NK-92 treated with Interleukin-12 subunit alpha and Interleukin-12 subunit beta, amount 100 ng/mL, for 24 hours (cell line): ENCODE measurements around the gene CCDC201.
"Not testable (repeated sequence)": the region's sequence is repeated elsewhere in the genome, so short reads cannot be mapped to it uniquely, and the experiment has no call there.

Experiments used
- DNase-seq: peaks from one replicate; lab custom pipeline; 2025; lab: John Stamatoyannopoulos, UW

CCDC201 gene

DNA sequence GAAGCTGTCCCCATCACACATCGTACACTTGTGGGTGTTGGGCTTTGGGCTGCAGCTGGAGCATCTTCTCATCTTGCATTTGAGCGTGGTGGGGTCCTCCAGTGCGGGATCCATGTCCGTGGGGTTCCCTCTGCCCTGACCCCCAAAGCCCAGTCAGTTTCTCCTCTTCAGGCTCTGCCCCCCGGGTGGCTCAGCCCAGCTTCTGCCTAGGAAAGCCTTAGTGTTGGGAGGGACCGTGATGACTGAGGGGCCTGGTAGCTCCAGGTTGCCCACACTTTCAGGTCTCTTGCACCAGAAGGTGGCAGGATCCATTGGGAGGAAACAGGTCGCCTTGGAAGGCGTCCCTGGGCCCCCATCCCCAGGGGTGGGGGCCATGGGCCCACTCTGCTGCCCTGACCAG is 55.9 kb downstream of the CCDC201 start:
- DNase-seq: not testable (repeated sequence)

DNA sequence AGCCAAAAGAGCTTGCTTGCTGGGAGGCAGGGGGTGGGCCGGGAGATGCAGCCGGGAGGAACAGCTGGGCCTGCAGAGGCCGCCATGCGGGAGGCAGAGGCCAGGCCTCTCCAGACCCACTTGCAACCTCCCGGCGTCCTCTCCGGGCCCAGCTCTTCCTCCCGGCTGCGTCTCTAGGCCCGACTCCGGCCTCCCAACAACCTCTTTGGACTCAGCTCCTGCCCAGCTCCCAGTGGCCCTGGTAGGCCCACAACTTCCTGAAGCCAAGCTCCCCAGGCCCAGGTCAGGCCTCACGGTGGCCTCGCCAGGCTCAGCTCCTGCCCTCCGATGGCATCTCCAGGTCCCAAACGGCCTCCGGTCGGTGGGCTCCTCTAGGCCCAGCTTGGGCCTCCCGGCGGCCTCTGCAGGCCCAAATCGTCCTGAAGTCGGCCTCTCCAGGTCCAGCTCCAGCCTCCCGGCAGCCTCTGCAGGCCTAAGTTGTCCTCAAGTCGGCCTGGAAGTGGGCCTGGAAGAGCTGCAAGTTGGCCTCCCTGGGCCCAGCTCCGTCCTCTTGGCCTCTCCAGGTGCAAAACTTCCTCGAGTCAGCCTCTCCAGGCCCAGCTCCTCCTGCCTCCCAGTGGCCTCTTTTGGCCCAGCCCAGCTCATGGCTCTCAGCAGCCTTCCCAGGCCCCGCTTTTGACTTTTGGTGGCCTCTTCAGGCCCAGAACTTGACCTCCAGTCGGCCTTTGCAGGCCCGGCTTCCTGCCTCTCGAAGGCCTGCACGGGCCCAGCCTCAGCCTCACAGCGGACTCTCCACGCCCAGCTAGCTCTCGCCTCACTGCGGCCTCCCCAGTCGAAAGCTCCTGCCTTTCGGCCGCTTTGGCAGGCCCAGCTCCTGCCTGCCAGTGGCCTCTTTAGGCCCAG is 58.4 kb downstream of the CCDC201 start:
- DNase-seq: not testable (repeated sequence)

DNA sequence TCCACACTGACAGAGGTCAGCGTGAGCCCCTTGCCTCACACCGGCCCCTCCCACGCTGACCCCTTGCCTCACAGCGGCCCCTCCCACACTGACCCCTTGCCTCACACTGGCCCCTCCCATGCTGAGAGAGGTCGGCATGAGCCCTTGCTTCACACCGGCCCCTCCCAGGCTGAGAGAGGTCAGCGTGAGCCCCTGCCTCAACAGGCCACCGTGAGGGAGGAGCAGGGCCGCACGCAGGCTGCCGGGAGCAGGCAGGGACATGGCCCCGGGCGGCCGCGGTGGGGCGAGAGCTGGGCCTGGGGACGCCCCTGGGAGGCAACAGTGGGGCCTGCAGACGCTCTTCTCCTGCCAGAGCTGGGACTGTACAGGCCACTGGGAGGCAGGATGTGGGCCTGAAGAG is 59.1 kb downstream of the CCDC201 start:
- not testable (repeated sequence) for DNase-seq

DNA sequence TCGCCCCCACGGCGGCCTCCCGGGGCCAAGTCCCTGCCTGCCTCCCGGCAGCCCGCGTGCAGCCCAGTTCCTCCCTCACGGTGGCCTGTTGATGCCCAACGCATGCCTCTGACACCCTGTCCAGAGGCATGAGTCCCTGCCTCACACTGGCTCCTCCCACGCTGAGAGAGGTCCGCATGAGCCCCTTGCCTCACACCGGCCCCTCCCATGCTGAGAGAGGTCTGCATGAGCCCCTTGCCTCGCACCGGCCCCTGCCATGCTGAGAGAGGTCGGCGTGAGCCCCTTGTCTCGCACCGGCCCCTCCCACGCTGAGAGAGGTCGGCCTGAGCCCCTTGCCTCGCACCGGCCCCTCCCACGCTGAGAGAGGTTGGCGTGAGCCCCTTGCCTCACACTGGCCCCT is 59.9 kb downstream of the CCDC201 start:
- no peak for DNase-seq

DNA sequence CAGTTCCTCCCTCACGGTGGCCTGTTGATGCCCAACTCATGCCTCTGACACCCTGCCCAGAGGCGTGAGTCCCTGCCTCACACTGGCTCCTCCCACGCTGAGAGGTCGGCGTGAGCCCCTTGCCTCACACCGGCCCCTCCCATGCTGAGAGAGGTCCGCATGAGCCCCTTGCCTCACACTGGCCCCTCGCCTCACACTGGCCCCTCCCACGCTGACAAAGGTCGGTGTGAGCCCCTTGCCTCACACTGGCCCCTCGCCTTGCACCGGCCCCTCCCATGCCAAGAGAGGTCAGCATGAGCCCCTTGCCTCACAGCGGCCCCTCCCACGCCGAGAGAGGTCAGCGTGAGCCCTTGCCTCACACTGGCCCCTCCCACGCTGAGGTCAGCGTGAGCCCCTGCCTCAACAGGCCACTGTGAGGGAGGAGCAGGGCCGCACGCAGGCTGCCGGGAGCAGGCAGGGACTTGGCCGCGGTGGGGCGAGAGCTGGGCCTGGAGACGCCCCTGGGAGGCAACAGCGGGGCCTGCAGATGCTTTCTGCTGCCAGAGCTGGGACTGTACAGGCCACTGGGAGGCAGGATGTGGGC is 61.1 kb downstream of the CCDC201 start:
- DNase-seq: not testable (repeated sequence)

DNA sequence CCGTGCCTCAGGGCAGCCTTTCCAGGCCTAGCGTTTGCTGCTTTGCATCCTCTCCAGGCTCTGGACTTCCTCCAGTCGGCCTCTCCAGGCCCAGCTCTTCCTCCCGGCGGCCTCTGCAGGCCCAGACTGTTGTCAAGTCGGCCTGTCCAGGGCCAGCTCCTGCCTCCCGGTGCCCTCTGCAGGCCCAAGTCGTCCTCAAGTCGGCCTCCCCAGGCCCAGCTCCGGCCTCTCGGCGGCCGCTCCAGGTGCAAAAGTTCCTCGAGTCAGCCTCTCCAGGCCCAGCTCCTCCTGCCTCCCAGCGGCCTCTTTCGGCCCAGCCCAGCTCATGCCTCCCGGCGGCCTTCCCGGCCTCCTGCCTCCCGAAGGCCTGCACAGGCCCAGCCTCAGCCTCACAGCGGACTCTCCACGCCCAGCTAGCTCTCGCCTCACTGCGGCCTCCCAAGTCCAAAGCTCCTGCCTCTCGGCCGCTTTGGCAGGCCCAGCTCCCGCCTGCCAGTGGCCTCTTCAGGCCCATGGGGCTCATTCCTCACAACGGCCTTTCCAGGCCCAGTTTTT is 62.4 kb downstream of the CCDC201 start:
- DNase-seq: not testable (repeated sequence)
